Measurements from ENCODE around the gene STIMATE. TPM values are rescaled to one million over a fixed set of nuclear protein-coding genes. Genes with fewer than 3 reads are reported as not detected.

Gene STIMATE
- total RNA-seq, 4 donors from 2014 or later, result 20.6 to 64.6 (median 27.8) TPM

DNA sequence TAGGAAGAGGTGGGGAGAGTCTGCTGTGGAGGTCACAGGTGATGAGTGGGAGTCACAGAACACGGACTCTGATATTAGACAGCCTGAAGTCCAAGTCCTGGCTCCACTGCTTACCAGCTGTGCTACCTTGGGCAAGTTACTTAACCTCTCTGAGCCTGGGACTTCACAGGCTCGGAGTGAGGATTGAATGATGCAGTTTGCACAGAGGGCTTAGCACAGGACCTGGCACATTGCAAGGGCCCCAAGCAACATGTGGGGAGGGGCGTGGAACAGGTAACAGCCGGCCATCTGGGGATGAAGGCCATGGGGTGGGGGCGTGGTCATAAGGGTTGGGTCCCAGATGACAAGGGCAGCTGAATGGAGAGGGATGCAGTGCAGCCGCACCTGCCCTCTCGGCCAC is 107.0 kb downstream of the STIMATE start:
- no peak for DNase-seq
- in situ Hi-C loops (cut with MboI; ENCODE audit: low sequenced_read_pairs in 4 of 4), result no loop called here
- intact Hi-C loops (cut with DNase I; ENCODE audit: low total_unique reads), result no loop called here
- H3K4me1 ChIP-seq, result no peaks in the 10 kb centered on the region
- no peaks in the 10 kb centered on the region for H3K9me3 ChIP-seq
- H3K27ac ChIP-seq, result no peak overlapping the region
- TF ChIP-seq, protein P1, sequence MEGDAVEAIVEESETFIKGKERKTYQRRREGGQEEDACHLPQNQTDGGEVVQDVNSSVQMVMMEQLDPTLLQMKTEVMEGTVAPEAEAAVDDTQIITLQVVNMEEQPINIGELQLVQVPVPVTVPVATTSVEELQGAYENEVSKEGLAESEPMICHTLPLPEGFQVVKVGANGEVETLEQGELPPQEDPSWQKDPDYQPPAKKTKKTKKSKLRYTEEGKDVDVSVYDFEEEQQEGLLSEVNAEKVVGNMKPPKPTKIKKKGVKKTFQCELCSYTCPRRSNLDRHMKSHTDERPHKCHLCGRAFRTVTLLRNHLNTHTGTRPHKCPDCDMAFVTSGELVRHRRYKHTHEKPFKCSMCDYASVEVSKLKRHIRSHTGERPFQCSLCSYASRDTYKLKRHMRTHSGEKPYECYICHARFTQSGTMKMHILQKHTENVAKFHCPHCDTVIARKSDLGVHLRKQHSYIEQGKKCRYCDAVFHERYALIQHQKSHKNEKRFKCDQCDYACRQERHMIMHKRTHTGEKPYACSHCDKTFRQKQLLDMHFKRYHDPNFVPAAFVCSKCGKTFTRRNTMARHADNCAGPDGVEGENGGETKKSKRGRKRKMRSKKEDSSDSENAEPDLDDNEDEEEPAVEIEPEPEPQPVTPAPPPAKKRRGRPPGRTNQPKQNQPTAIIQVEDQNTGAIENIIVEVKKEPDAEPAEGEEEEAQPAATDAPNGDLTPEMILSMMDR (IDR thresholded peaks at IDR 0.05 in 4 of 5, conservative IDR thresholded peaks at IDR 0.05 in 1 of 5), result no peak
- no peak for TF ChIP-seq POLR2A (IDR thresholded peaks at IDR 0.05)
- no peaks in the 10 kb centered on the region for H3K27me3 ChIP-seq
- ATAC-seq, result no peak
- H3K4me3 ChIP-seq, result no peak overlapping the region
- no peaks in the 10 kb centered on the region for H3K36me3 ChIP-seq

- Histone ChIP-seq H3K36me3 (no peaks in the 10 kb centered on the region), H3K27me3 (no peaks in the 10 kb centered on the region), H3K9me3 (no peaks in the 10 kb centered on the region), H3K4me3 (no peak overlapping the region), H3K27ac (no peak overlapping the region), H3K4me1 (no peaks in the 10 kb centered on the region)
- DNase-seq (no peak), ATAC-seq (no peak)
- in situ Hi-C loops (cut with MboI; ENCODE audit: low sequenced_read_pairs in 4 of 4) (no loop called here), intact Hi-C loops (cut with DNase I; ENCODE audit: low total_unique reads) (no loop called here)
- TF ChIP-seq, protein P1 (IDR thresholded peaks at IDR 0.05 in 4 of 5, conservative IDR thresholded peaks at IDR 0.05 in 1 of 5), result no peak
- TF ChIP-seq POLR2A (IDR thresholded peaks at IDR 0.05), result no peak
These were observed 107.7 kb downstream of the STIMATE start for GRCh38 chr3:52789746-52790040.

DNA sequence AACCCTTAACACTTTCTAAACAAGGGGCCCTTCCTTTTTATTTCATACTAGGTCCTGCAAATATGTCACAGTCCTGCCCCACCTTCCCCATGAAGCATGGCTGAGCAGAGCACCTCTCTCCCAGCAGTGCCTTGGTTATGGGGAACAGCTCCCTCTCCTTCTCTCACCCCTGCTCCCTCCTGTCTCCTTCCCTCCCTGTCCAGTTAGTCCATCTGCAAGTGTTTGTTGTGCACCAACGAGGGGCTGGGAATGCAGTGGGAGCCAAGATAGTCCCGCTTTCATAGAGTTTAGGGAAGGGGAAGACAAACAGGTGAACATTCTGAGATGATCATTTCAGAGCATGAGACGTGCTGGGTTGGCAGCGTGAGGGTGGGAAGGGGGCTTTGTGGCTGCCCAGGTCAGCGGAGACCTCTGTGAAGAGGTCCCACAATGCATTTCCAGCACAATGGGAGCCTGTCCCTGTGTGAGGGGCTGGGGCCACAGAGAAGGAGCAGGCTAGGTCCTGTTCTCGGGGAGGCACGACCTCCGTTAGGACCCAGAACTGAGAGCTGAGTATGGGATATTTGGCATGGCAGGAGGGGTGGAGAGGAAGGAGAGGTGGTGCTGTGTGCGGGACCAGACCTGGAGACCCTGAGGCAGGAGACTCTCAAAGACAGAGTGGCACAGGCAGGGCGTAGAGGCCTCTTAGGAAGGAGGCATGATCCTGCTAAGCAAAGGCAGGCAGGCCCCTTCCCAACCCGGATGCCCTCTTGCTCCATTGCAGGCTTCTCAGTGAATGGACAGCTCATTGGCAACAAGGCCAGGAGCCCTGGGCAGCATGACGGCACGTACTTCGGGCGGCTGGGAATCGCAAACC is 108.2 kb downstream of the STIMATE start:
- no peak overlapping the region for H3K27ac ChIP-seq
- TF ChIP-seq, protein P1 (IDR thresholded peaks at IDR 0.05 in 4 of 5, conservative IDR thresholded peaks at IDR 0.05 in 1 of 5), result no peak
- no peak for TF ChIP-seq POLR2A (IDR thresholded peaks at IDR 0.05)
- H3K4me1 ChIP-seq, result no peaks in the 10 kb centered on the region
- DNase-seq (no peak), ATAC-seq (no peak)
- no peaks in the 10 kb centered on the region for H3K27me3 ChIP-seq
- intact Hi-C loops (cut with DNase I; ENCODE audit: low total_unique reads) (no loop called here), in situ Hi-C loops (cut with MboI; ENCODE audit: low sequenced_read_pairs in 4 of 4) (no loop called here)
- no peaks in the 10 kb centered on the region for H3K36me3 ChIP-seq
- no peaks in the 10 kb centered on the region for H3K9me3 ChIP-seq
- H3K4me3 ChIP-seq, result no peak overlapping the region

GRCh38 chr3:52787672-52788625 is 109.4 kb downstream of the STIMATE start:
- ATAC-seq (no peak), DNase-seq (no peak)
- intact Hi-C loops (cut with DNase I; ENCODE audit: low total_unique reads), result no loop called here
- H3K9me3 ChIP-seq, result no peaks in the 10 kb centered on the region
- H3K27me3 ChIP-seq, result no peaks in the 10 kb centered on the region
- no peaks in the 10 kb centered on the region for H3K36me3 ChIP-seq
- H3K4me3 ChIP-seq, result no peak overlapping the region
- TF ChIP-seq, protein P1 (IDR thresholded peaks at IDR 0.05 in 4 of 5, conservative IDR thresholded peaks at IDR 0.05 in 1 of 5), result no peak
- no peak for TF ChIP-seq POLR2A (IDR thresholded peaks at IDR 0.05)
- H3K27ac ChIP-seq, result no peak overlapping the region
- in situ Hi-C loops (cut with MboI; ENCODE audit: low sequenced_read_pairs in 4 of 4), result no loop called here
- H3K4me1 ChIP-seq, result no peaks in the 10 kb centered on the region

Measured in gastrocnemius medialis (tissue), 4 donors.